Pons (tissue), 1 donor: ENCODE results near the gene CAPRIN1.
A peak's percentile ranks its signal among the peaks of the same experiment; 100 is the strongest.

Experiments used
- DNase-seq: peaks from one replicate; pipeline ENCODE4 v3.0.0-alpha.2; 2016; ENCODE audit warnings: low spot score

CAPRIN1 gene

DNA sequence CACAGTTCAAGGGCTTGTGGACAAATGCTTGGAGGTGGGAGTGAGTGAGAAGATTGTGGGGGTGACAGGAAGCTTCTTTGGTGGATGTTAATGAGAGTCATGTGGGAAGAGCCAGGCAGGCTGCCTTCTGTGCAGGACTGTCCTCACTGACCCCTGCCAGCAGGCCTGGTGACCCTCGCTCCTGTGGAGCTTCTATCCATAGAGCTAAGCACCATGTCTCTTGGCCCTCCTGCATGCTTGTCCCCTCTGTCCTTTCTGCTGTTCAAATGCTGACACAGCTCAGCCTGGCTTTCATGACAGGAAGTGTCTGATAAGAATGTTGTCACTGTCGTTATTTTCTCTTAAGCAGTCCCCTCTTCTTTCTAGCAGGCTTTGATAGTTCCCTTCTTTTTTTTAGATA, 91.5 kb downstream of the CAPRIN1 start:
- no peak for DNase-seq

DNA sequence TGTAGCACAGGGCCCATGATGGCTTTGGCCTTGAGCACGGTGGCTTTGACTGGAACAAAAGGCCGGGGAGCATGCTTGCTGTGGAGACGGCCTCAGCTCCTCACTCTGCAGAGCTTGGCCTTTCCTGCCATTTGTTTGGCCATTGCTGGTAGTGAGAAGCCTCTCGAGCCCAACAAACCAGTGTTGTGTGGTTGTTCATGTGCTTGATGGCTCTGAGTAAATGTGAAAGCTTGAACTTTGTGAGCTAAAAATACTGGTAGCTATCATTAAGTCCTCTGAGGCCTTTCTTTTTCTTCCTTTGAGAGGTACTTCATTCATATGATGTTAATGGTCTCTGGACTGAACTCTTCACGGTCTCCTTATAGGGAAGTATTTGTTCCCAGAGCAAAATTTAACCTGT, 93.5 kb downstream of the CAPRIN1 start:
- no peak for DNase-seq

DNA sequence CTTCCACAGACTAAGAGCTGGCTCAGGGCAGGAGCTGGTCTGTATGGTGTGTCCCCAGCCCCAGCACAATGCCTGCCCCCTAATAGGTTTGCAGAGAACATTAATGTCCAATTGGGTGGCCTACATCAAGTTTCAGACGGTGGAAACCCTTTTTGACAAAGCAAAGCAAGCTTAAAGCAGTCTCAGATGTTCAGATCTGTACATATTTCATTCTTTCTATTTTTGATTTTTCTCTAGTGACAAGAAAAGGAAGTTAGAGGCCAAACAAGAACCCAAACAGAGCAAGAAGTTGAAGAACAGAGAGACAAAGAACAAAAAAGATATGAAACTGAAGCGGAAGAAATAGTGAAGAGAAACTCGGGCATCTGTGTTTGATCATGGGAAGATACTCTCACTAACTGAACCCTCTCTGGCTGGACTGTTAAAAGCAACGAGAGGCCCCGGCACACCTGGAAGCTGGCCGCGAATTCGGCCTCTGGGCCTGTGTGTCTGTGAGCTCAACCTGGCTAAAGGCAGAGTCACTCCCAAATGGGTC, 94.4 kb downstream of the CAPRIN1 start:
- no peak for DNase-seq

DNA sequence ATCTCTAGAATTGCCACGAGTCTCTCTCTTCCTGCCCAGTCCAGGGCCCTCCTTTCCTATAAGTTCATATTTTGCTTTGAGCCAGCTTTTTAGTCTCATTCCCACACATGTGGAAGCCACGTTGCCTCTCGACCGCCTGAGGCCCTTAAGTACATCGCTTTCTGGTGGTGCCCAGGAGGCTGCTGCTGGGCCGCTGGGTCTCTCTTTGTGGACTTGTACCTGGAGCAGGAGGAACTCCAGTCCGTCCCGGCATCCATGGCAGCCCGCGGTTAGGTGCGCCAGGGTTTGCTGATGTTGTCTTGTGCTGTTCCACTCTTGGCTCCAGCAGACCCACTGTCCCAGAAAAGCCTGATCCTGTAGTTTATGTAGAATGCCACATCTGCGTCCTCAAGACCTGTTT, 94.9 kb downstream of the CAPRIN1 start:
- no peak for DNase-seq

DNA sequence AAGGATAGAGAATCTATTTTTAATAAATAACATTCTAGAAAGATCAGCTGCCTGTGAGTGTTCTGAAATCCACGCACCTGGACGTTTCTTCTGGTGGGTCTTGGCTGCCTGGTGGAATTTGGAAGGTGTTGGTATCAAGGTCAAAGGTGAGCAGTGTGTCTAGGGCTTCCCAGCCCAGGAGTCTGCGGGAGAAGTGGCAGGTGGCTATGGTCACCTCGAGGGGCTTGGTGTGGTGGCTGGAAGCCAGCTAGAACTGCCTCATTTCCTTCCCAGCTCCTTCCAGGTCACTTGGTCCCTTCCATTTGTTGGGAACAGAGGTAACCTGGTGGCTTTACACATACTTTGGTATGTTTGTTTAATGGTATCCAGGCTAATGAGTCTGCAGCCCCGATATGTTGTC, 95.3 kb downstream of the CAPRIN1 start:
- DNase-seq: no peak

DNA sequence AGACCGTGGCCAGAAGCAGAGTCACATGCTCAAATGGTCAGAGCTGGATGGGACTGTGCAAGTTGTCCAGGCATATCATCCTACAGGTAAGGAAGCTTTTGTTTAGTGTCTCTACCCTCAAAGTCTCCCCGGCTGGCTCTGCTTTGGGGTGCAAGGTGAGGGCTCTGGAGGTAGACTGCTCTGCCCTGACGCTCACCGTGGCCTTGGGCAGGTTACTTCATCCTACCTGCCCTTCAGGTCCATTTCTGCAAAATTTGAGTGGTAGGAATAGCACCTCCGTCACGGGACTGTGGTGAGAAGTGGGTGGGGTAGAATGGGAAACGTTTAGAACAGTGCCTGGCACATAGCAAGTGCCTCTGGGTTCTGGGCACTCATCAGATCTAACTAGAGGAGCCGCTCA, 96.0 kb downstream of the CAPRIN1 start:
- DNase-seq: no peak

DNA sequence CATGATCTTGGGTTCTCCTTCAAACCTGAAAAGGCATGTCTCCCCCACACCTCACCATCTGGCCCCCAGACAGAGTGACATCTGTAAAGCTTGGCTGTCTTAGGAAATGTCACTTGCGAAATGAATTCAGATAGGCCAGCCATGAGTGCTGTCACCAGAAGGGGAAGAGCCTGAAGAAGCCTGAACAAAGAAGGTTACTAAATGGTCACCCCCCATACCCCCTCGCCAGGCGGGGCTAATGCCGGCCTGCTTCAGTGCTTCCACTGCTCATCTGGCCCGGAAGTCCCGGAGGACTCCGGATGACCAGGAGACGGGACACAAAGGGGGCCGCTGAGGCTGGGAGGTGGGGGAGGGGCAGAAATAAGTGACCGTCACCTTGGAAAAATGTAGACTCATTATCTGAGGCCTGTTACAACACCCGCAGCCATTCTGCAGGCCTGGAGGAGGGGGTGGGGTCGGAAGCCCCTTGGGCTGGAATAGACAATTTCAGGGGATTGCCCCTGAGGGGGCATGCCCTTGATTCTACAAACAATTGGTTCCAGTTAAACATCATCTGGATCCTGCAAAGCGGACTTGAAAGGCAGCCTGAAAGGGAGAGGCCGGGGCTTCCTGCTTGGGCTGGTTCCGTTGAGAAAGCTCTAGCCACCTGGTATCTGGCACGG, 97.1 kb downstream of the CAPRIN1 start:
- DNase-seq: peak; percentile 41

DNA sequence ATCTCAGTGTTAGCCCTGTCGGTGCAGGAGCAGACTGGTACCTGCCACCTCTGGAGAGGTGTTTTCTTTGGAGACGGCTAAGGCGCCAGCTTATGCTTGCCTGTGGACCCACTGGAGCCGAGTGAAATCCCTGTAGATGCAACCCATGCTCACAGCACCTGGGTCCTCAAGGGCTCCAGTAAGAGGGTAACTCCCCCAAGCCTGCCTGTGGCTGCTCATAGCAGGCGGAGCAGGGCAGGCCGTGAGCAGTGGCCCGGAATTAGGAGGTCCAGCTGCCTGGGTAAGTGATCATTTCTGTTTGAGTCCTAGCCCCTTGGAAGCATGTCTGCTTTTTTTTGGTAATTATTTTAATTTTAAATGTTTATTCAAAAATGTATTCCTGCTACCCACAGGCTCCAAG, 97.7 kb downstream of the CAPRIN1 start:
- DNase-seq: no peak

DNA sequence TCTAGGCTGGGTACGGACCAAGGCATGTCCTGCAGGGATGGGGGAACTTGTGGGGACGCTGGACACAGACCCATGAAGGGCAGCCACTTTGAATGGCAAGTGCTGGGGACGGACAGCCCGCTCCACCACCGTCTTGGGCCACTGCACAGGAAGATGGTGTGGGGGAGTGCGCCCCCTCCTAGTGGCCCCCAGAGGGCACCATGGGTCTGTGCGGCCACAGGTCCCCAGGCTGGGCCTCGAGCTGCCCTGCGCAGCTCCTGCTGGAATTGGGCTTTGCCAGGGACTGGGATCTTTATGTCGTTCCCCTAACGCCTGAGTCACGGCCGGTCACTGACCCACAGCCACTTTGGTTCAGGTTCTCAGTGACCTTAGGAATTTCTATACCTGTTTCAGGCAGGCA, 98.3 kb downstream of the CAPRIN1 start:
- no peak for DNase-seq

DNA sequence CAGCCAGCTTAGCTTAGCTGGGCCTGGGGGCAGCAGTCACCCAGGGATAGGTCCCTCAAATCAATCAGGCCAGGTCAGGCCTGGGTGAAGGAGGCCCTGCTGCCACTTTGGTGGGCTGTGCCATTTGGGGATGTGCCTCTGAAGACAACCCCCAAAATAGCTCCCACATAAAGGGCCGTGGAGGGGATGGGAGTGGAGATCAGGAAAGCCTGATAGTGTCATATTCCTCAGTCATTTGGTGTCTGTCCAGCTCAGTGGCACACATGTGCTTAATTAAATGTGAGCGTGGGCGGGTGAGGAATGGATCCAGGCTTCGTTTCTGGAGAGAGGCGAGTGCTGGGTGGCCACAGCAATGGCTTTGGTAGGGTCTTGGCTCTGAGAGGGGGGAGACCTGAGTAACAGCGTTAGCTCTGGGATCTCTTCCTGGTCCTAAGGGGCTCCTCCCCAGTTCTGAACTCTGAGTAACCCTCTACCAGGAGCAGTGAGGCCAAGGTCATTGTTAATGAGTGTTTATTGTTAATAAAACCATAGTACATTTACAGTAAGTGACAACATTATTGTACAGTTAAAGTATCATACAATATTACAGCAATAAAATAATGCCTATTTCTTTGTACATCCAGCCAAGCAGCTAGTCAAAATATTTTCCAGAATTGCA, 99.1 kb downstream of the CAPRIN1 start:
- DNase-seq: no peak
